ENCODE data around the gene XYLT1. TPM values are rescaled to one million over a fixed set of nuclear protein-coding genes. Genes with fewer than 3 reads are reported as not detected.

XYLT1 gene
- total and polyA plus RNA-seq, 9 of the 15 experiments (the other 6 are each of a cell fraction or from before 2014, with no cell fraction given): 0.03 to 0.09 (median 0.08) TPM; not detected in 6

DNA sequence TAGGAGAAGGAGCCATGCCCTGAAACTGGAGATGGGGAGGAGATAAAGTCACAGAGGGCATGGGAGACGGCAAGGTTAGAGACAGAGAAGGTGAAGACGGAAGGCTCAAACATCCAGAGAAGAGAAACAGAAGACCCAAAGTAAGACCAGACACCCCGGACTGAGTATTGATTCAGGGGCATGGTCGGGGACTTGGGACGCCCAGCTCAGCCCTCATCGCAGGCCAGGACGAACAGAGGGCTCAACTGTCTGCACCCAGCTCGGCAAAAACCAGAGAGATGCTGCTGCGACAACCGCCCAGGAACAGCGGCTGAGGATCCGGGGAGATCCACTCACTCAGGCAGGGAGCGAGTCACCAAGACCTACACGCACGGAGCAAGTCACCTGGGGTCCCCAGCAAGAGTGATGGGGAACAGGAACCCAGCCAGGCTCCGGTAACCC lies 999 bp downstream of the XYLT1 start (continued):
- TF ChIP-seq RBBP5 (IDR thresholded peaks at IDR 0.05; ENCODE audit: borderline replicate concordance, insufficient read depth, low read length, poor library complexity, severe bottlenecking) (no peak), NCOA1 (IDR thresholded peaks at IDR 0.05; ENCODE audit: low read depth) (no peak), NR2C2 (CRISPR knock-in tag; IDR thresholded peaks at IDR 0.05) (no peak), NR2C2 (tag; IDR thresholded peaks at IDR 0.05) (no peak)
- TF ChIP-seq, protein P1, sequence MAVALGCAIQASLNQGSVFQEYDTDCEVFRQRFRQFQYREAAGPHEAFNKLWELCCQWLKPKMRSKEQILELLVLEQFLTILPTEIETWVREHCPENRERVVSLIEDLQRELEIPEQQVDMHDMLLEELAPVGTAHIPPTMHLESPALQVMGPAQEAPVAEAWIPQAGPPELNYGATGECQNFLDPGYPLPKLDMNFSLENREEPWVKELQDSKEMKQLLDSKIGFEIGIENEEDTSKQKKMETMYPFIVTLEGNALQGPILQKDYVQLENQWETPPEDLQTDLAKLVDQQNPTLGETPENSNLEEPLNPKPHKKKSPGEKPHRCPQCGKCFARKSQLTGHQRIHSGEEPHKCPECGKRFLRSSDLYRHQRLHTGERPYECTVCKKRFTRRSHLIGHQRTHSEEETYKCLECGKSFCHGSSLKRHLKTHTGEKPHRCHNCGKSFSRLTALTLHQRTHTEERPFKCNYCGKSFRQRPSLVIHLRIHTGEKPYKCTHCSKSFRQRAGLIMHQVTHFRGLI (CRISPR knock-in tag; IDR thresholded peaks at IDR 0.05): no peak

DNA sequence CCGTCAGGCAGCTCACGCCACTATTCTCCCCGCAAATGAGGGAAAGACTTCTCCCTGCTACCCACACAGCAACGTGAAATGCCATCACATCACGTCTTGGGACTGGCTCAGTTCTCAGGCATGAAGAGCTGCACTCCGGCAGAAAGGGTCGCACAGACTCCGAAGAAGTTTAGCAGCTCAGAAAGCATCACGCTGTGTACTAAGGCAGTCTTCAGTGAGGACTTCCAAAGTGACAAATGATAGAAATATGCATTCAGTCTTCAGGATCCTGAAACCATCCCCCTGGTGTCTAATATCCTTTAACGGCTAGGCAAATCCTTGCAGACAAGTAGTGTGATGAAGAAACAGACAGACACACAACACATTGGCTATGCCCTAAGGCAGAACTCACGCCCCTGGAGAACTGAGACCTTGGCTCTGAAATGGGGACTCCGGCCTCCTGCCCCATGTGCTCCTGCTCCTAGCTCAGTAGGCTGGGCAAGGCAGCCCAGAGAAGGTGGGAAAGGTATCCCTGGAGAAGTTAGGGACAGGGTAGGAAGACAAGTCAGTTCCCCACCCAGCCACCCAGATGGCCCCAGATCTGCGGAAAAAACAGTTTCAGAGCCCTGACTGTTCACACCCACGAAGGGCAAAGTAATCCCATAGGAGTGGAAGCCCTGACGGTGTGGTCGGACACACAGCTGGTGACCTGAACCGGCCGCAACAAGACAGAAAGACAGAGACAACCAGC lies 1.6 kb downstream of the XYLT1 start:
- no peak overlapping the region for H3K4me3 ChIP-seq
- H3K4me1 ChIP-seq (replicated peaks in 1 of 2; ENCODE audit: control insufficient read depth in 2 of 2, insufficient read depth in 2 of 2, low read length in 2 of 2): peaks cover 0 to 10% of the 10 kb centered on the region in 2 experiments; a peak in 2 of 5 replicates
- in situ Hi-C loops (cut with MboI): no loop called here
- no TSS peak for BruUV-seq (replicated peaks)
- H4K20me1 ChIP-seq (replicated peaks; ENCODE audit: control insufficient read depth, insufficient read depth, low read length): peaks cover 16% of the 10 kb centered on the region
- CTCF ChIA-PET (ENCODE audit: low intra/inter-chr PET ratio): no interaction called here
- no peak overlapping the region for H3K27ac ChIP-seq (ENCODE audit: extremely low read depth, low read depth, low read length)
- no peak overlapping the region for H3K9ac ChIP-seq (ENCODE audit: insufficient read depth in 1 of 2, low read depth in 2 of 2, low read length in 2 of 2)
- TF ChIP-seq HNRNPUL1 (IDR thresholded peaks at IDR 0.05; ENCODE audit: low read length): no peak
- TF ChIP-seq TAF1 (IDR thresholded peaks at IDR 0.05; ENCODE audit: control insufficient read depth, extremely low read depth, insufficient read depth, low read length, severe bottlenecking): no peak
- TF ChIP-seq, protein P2, sequence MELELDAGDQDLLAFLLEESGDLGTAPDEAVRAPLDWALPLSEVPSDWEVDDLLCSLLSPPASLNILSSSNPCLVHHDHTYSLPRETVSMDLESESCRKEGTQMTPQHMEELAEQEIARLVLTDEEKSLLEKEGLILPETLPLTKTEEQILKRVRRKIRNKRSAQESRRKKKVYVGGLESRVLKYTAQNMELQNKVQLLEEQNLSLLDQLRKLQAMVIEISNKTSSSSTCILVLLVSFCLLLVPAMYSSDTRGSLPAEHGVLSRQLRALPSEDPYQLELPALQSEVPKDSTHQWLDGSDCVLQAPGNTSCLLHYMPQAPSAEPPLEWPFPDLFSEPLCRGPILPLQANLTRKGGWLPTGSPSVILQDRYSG (tag; conservative IDR thresholded peaks at IDR 0.05; ENCODE audit: low read depth): no peak
- ATAC-seq (no peak), DNase-seq (ENCODE audit: extremely low read depth in 1 of 4, low spot score in 3 of 4) (no peak), FAIRE-seq (no peak)
- POLR2A ChIA-PET: interaction anchor here (0.6 kb wide), 1 partner anchor 11 kb away, joined by 3 read pairs; no protein-coding TSS in a partner anchor
- peaks cover 36 to 65% of the 10 kb centered on the region in 2 experiments for H3K27me3 ChIP-seq (ENCODE audit: control insufficient read depth in 2 of 2, insufficient read depth in 2 of 2, low read length in 2 of 2)
- intact Hi-C loops (cut with micrococcal nuclease): no loop called here
- no peak overlapping the region for H2AFZ ChIP-seq (ENCODE audit: low read depth, low read length)
- WGBS (ENCODE audit: insufficient coverage, low coverage, missing lambda C conversion rate): 5% methylated on average over 18 of the region's 18 CpGs
- H3K4me2 ChIP-seq (ENCODE audit: insufficient read depth, low read length): no peak overlapping the region
- no peaks in the 10 kb centered on the region for H3K9me1 ChIP-seq (ENCODE audit: control insufficient read depth, insufficient read depth, low read length)
- no peaks in the 10 kb centered on the region for H3K79me2 ChIP-seq (ENCODE audit: control insufficient read depth, insufficient read depth, low read length)
- H3K9me3 ChIP-seq (replicated peaks; ENCODE audit: control insufficient read depth, insufficient read depth, low read depth, low read length): no peaks in the 10 kb centered on the region
- no peaks in the 10 kb centered on the region for H3K36me3 ChIP-seq (ENCODE audit: control insufficient read depth, insufficient read depth, low read length)

Measured in K562 (cell line).